Activated CD4-positive, alpha-beta memory T cell treated with anti-CD3 and anti-CD28 coated beads for 36 hours (primary cell): Measurements from ENCODE around the gene PCK2. TPM values are rescaled to one million over a fixed set of nuclear protein-coding genes. Genes with fewer than 3 reads are reported as not detected.
A peak's percentile ranks its signal among the peaks of the same experiment; 100 is the strongest.

Experiments used
- CTCF ChIA-PET: fragments of 350-600 bp; sonication (Branson Sonifier 250); formaldehyde crosslinking; loops from one replicate; lab custom pipeline; 2021; ENCODE audit warnings: antibody characterized with exemption, inconsistent platforms; lab: Charles Lee
- POLR2A ChIA-PET: fragments of 350-600 bp; sonication (Branson Sonifier 250); formaldehyde crosslinking; loops from one replicate; lab custom pipeline; 2021; ENCODE audit warnings: antibody characterized with exemption; lab: Charles Lee
- DNase-seq: peaks from one replicate; pipeline ENCODE4 v3.0.0-alpha.2; 2020
- H3K27ac Mint-ChIP-seq: one replicate; pipeline ENCODE4 v1.8.0; 2021; ENCODE audit warnings: mixed read lengths
- H3K27me3 Mint-ChIP-seq: one replicate; pipeline ENCODE4 v1.8.0; 2021; ENCODE audit warnings: mixed read lengths
- H3K36me3 Mint-ChIP-seq: one replicate; pipeline ENCODE4 v1.8.0; 2021; ENCODE audit warnings: mixed read lengths
- H3K4me1 Mint-ChIP-seq: one replicate; pipeline ENCODE4 v1.8.0; 2021; ENCODE audit warnings: low read depth, mixed read lengths
- H3K4me3 Mint-ChIP-seq: one replicate; pipeline ENCODE4 v1.8.0; 2021; ENCODE audit warnings: mild to moderate bottlenecking, mixed read lengths
- H3K9me3 Mint-ChIP-seq: one replicate; pipeline ENCODE4 v1.8.0; 2021; ENCODE audit warnings: mixed read lengths
- intact Hi-C: fragments of 100-400 bp; cut with micrococcal nuclease; formaldehyde crosslinking; loops from one replicate; pipeline ENCODE4 v1.15.1; 2023
- total RNA-seq, 2 experiments: library from RNA; stranded (reverse); gene quantifications; one replicate each; pipeline ENCODE4 v1.2.3, GENCODE V29; 2021

PCK2 gene
- total RNA-seq, 2 experiments from 2014 or later, result 118 to 125 TPM

DNA sequence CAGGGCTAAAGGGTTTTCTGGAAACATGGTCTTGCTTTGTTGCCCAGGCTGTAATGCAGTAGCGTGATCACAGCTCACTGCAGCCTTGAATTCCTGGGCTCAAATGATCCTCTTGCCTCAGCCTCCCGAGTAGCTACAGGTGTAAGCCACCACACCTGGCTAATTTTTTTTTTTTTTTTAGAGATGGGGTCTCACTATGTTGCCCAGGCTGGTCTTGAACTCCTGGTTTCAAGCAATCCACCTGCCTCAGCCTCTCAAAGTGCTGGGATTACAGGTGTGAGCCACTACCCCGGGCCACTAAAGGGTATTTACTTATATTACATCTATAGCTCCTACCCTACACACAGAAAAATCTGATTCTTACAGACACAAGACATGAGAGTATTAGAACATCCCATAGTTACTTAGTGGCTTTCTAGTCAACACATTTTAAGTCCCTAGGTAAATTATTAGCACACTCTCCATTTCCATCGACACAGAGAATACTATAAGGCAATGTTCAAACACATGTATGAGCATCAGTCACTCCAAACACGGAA is 14.3 kb downstream of the PCK2 start:
- ChIA-PET POLR2A (interaction anchor here (0.5 to 5.6 kb wide), 10 partner anchors 11 to 1726 kb away, joined by 3 to 41 read pairs (median 4); partner anchors contain the start of genes CARMIL3, EMC9, IRF9 and PCK2), CTCF (interaction anchor here (0.7 to 11.2 kb wide), 37 partner anchors 8 to 441 kb away, joined by 3 to 261 read pairs (median 5); partner anchors contain the start of genes CARMIL3, DHRS4L2, EMC9 and IPO4)
- Mint-ChIP-seq H3K4me1 (peaks cover 22% of the 10 kb centered on the region), H3K27me3 (no peaks in the 10 kb centered on the region), H3K9me3 (no peaks in the 10 kb centered on the region), H3K4me3 (peak overlapping the region; percentile 11), H3K36me3 (peaks cover 15% of the 10 kb centered on the region), H3K27ac (peak overlapping the region; percentile 91)
- no peak for DNase-seq
- intact Hi-C loops, result loop anchor here (1.0 kb wide), 2 partner anchors 13 to 55 kb away; no protein-coding TSS in a partner anchor

- intact Hi-C loops, result no loop called here
- Mint-ChIP-seq H3K4me3 (no peak overlapping the region), H3K9me3 (no peaks in the 10 kb centered on the region), H3K4me1 (peaks cover 22% of the 10 kb centered on the region), H3K27ac (no peak overlapping the region), H3K27me3 (no peaks in the 10 kb centered on the region), H3K36me3 (peaks cover 4% of the 10 kb centered on the region)
- CTCF ChIA-PET, result interaction anchor here (0.6 to 11.2 kb wide), 18 partner anchors 10 to 154 kb away, joined by 3 to 261 read pairs (median 7); partner anchors contain the start of genes CPNE6, DHRS4L2, EMC9 and IRF9
- POLR2A ChIA-PET, result interaction anchor here (0.6 to 5.6 kb wide), 8 partner anchors 15 to 1370 kb away, joined by 3 to 41 read pairs (median 5); partner anchors contain the start of genes IRF9, PCK2 and PSME1
- DNase-seq, result no peak
Measured at GRCh38 chr14:24110060-24110459, 15.9 kb downstream of the PCK2 start.

DNA sequence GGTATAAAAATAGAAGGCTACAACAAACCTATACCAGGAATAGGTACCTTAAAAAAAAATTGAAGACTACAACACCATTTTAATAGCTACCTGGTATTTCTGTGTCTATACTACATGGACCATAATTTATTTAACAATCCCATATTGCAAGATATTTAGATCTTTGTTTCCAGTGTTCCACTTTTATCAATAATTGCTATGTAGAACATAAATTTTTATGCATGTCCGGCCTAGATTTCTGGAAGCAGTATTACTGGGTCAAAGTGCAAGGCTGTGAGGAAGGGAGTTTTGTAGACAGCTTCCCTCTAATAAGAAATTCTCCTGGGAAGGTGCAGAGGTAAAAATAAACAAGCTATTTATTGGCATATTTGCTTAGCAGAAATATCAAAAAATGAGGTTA is 16.4 kb downstream of the PCK2 start:
- no peaks in the 10 kb centered on the region for H3K9me3 Mint-ChIP-seq
- H3K27ac Mint-ChIP-seq, result peak overlapping the region; percentile 20
- peaks cover 25% of the 10 kb centered on the region for H3K4me1 Mint-ChIP-seq
- DNase-seq, result no peak
- H3K4me3 Mint-ChIP-seq, result no peak overlapping the region
- H3K36me3 Mint-ChIP-seq, result peaks cover 7% of the 10 kb centered on the region
- intact Hi-C loops, result no loop called here
- ChIA-PET POLR2A (interaction anchor here (1.1 to 5.6 kb wide), 6 partner anchors 16 to 52 kb away, joined by 3 to 41 read pairs (median 5); partner anchors contain the start of genes IRF9, PCK2 and PSME1), CTCF (interaction anchor here (0.5 to 11.2 kb wide), 17 partner anchors 10 to 164 kb away, joined by 3 to 261 read pairs (median 5); partner anchors contain the start of genes DHRS4L2, EMC9, IRF9 and MDP1)
- H3K27me3 Mint-ChIP-seq, result no peaks in the 10 kb centered on the region

DNA sequence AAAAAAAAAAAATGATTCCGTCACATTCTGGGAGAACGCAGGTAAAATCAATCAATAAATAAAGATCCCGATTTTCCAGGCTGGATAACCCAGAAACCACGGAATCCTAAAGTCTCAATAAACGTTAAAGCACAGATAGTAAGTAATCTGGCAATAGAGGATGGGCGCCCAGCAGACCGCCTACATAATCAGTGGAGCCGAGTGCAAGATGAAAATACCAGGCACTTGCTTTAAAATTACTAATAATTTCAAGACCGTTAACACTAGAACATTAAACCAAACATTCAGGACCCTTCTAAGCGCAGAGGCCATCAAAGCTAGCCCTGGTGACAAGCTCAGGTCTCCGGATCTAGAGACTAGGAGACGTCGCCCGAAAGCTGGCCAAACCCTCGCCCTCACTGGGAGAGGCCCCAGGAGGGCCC is 19.3 kb downstream of the PCK2 start:
- Mint-ChIP-seq H3K36me3 (peaks cover 21% of the 10 kb centered on the region), H3K27me3 (no peaks in the 10 kb centered on the region), H3K27ac (peak overlapping the region; percentile 100), H3K4me3 (peak overlapping the region; percentile 95), H3K4me1 (peaks cover 36% of the 10 kb centered on the region), H3K9me3 (no peaks in the 10 kb centered on the region)
- CTCF ChIA-PET, result interaction anchor here (1.4 to 4.6 kb wide), 9 partner anchors 18 to 220 kb away, joined by 3 to 33 read pairs (median 10); partner anchors contain the start of genes CIDEB, EMC9, IRF9 and MDP1
- POLR2A ChIA-PET, result interaction anchor here (1.0 to 6.6 kb wide), 11 partner anchors 13 to 316 kb away, joined by 3 to 73 read pairs (median 27); partner anchors contain the start of genes CBLN3, EMC9, IRF9 and KHNYN
- DNase-seq, result no peak
- intact Hi-C loops, result no loop called here

DNA sequence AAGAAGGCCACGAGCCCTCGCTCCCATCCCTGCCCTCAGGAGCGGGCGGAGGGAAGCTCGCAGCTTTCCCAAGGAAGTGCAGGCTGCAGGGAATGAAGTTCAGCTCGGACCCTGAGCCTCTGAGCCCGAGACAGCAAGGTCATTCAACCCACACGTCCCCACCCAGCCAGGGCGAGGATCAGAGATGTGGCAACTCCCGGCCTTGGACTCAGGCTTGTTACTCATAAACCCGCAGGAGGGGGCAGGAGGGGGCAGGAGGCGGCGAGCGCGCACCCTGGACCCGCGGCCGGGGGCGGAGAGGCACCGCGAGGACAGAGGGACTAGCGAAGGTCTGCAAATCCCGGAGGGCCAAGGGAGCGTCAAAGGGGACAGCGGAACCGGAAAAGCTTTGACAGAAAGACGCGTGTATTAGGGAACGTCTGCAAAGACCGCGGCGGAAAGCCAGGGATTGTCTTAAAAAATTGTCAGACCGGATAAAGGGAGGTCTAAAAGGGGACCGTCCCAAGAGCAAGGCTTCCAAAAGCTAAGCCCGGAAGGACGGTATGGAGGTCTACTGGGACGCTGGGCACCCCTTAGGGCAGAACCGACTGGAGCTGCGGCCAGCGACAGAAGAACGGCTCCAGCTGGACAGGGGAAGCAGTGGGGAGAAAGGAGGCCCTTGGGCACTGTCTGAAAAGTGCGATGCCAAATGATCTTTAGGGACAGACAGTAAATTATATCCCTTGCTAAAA is 19.9 kb downstream of the PCK2 start:
- Mint-ChIP-seq H3K4me3 (peak overlapping the region; percentile 95), H3K36me3 (peaks cover 26% of the 10 kb centered on the region), H3K4me1 (peaks cover 30% of the 10 kb centered on the region), H3K27ac (peak overlapping the region; percentile 100), H3K27me3 (no peaks in the 10 kb centered on the region), H3K9me3 (no peaks in the 10 kb centered on the region)
- POLR2A ChIA-PET, result interaction anchor here (1.0 to 6.6 kb wide), 20 partner anchors 11 to 793 kb away, joined by 3 to 73 read pairs (median 8); partner anchors contain the start of genes CARMIL3, CBLN3, CHMP4A and CIDEB
- CTCF ChIA-PET, result interaction anchor here (0.7 to 4.6 kb wide), 15 partner anchors 19 to 1105 kb away, joined by 3 to 33 read pairs (median 7); partner anchors contain the start of genes CIDEB, DHRS4L2, EMC9 and IRF9
- intact Hi-C loops, result loop anchor here (1.0 to 2.0 kb wide), 10 partner anchors 20 to 793 kb away; partner anchors contain the start of genes CARMIL3, CHMP4A, EMC9 and IPO4
- DNase-seq, result peak; percentile 93

- H3K36me3 Mint-ChIP-seq, result peaks cover 33% of the 10 kb centered on the region
- POLR2A ChIA-PET, result interaction anchor here (1.0 to 6.6 kb wide), 21 partner anchors 8 to 794 kb away, joined by 3 to 73 read pairs (median 7); partner anchors contain the start of genes CARMIL3, CBLN3, CHMP4A and CIDEB
Measured at GRCh38 chr14:24114532-24115421, 20.7 kb downstream of the PCK2 start, which contains the start of the genes DCAF11 and NRL. Gene DCAF11, plus strand, starts transcription at chr14:24114777. Its CDS starts 818 bp downstream, at chr14:24115595. Gene NRL, minus strand, starts transcription at chr14:24114949. Its CDS starts 32,101 bp downstream, at chr14:24082848.

DNA sequence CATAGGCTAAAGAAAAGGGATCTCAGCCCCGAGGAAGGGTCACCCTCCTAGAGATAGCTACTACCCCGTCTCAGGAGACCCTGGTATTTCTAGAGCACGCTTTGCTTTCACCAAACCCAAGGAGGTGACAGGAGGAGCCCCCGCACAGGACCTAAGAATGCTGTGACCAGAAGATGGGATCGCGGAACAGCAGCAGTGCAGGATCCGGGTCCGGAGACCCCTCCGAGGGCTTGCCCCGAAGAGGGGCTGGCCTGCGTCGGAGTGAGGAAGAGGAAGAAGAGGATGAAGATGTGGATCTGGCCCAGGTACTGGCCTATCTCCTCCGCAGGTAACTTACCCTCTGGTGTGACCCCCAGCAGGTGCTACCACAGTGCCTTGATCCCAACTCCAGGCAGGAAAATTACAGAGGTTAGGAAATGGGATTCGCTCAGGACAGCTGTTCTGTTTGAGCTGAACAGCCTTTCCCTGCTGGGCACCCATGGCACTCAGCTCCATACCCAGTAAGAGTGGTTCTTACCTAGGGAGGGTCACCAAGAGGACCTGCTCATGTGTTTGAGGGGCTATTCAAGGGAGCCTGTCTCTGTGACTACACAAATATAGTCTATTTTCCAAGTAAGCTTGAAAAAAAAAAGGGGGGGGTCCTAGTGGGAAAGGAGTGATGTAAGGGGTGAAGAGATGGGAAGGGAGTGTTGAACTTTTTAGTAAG is 21.5 kb downstream of the PCK2 start:
- Mint-ChIP-seq H3K27ac (peak overlapping the region; percentile 100), H3K9me3 (no peaks in the 10 kb centered on the region), H3K4me3 (peak overlapping the region; percentile 95), H3K27me3 (no peaks in the 10 kb centered on the region), H3K36me3 (peaks cover 36% of the 10 kb centered on the region), H3K4me1 (peaks cover 22% of the 10 kb centered on the region)
- peak; percentile 26 for DNase-seq
- intact Hi-C loops, result loop anchor here (1.0 to 2.0 kb wide), 5 partner anchors 21 to 646 kb away; partner anchors contain the start of genes CARMIL3, GMPR2, IPO4 and NEDD8
- ChIA-PET CTCF (interaction anchor here (0.7 to 4.6 kb wide), 17 partner anchors 7 to 218 kb away, joined by 3 to 33 read pairs (median 7); partner anchors contain the start of genes CIDEB, EMC9, IRF9 and PCK2), POLR2A (interaction anchor here (1.2 to 6.6 kb wide), 14 partner anchors 9 to 158 kb away, joined by 4 to 73 read pairs (median 15); partner anchors contain the start of genes CHMP4A, EMC9, IRF9 and PCK2)

More at GRCh38 chr14:24114532-24115421, 20.7 kb downstream of the PCK2 start, which contains the start of the genes DCAF11 and NRL:
- no peaks in the 10 kb centered on the region for H3K27me3 Mint-ChIP-seq
- peaks cover 24% of the 10 kb centered on the region for H3K4me1 Mint-ChIP-seq
- DNase-seq, result peak; percentile 99
- intact Hi-C loops, result loop anchor here (1.0 to 2.0 kb wide), 13 partner anchors 20 to 793 kb away; partner anchors contain the start of genes CARMIL3, CHMP4A, EMC9 and GMPR2
- H3K4me3 Mint-ChIP-seq, result peak within 1 kb of the TSS; percentile 95
- H3K9me3 Mint-ChIP-seq, result no peaks in the 10 kb centered on the region
- peak within 1 kb of the TSS; percentile 100 for H3K27ac Mint-ChIP-seq
- CTCF ChIA-PET, result interaction anchor here (0.7 to 4.6 kb wide), 18 partner anchors 17 to 1106 kb away, joined by 3 to 33 read pairs (median 4); partner anchors contain the start of genes CIDEB, DHRS4L2, EMC9 and IRF9

- H3K27ac Mint-ChIP-seq, result peak overlapping the region; percentile 100
- H3K9me3 Mint-ChIP-seq, result no peaks in the 10 kb centered on the region
- H3K36me3 Mint-ChIP-seq, result peaks cover 38% of the 10 kb centered on the region
- H3K4me3 Mint-ChIP-seq, result peak overlapping the region; percentile 95
- intact Hi-C loops, result no loop called here
- POLR2A ChIA-PET, result interaction anchor here (0.9 to 6.6 kb wide), 7 partner anchors 10 to 158 kb away, joined by 3 to 73 read pairs (median 27); partner anchors contain the start of genes EMC9, PSME1, PSME2 and RNF31
- CTCF ChIA-PET, result interaction anchor here (0.7 to 4.6 kb wide), 11 partner anchors 8 to 217 kb away, joined by 3 to 33 read pairs (median 5); partner anchors contain the start of genes EMC9, IRF9, PCK2 and PSME2
- no peak for DNase-seq
- no peaks in the 10 kb centered on the region for H3K27me3 Mint-ChIP-seq
- peaks cover 20% of the 10 kb centered on the region for H3K4me1 Mint-ChIP-seq
Measured at GRCh38 chr14:24116128-24116814, 22.2 kb downstream of the PCK2 start.

DNA sequence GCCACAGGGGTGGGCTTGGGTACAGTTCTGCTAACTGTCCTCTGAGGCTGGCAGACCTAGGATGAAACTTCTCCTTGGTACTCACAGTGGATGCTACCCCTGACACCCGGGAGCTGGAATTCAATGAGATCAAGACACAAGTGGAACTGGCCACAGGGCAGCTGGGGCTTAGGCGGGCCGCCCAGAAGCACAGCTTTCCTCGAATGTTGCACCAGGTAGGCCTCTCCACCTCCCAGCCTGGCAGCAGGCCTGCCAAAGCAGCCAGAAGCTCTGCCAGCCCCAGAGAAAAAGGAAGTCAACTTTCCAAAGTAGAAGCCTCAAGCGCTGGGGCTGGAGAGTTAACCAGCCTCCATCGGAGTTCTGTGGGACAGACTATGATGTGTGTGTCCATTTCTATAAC is 23.1 kb downstream of the PCK2 start:
- no peak overlapping the region for H3K27ac Mint-ChIP-seq
- no peaks in the 10 kb centered on the region for H3K27me3 Mint-ChIP-seq
- intact Hi-C loops, result no loop called here
- DNase-seq, result no peak
- POLR2A ChIA-PET, result interaction anchor here (0.6 to 6.6 kb wide), 4 partner anchors 9 to 163 kb away, joined by 3 to 73 read pairs (median 16); partner anchors contain the start of gene PSME1
- peaks cover 20% of the 10 kb centered on the region for H3K4me1 Mint-ChIP-seq
- no peaks in the 10 kb centered on the region for H3K9me3 Mint-ChIP-seq
- no peak overlapping the region for H3K4me3 Mint-ChIP-seq
- CTCF ChIA-PET, result interaction anchor here (0.8 to 4.6 kb wide), 4 partner anchors 9 to 89 kb away, joined by 3 to 33 read pairs (median 6); partner anchors contain the start of gene IRF9
- H3K36me3 Mint-ChIP-seq, result peaks cover 40% of the 10 kb centered on the region
